ENCODE data around the gene IL17REL. TPM values are rescaled to one million over a fixed set of nuclear protein-coding genes. Genes with fewer than 3 reads are reported as not detected.

IL17REL gene
- not detected for total RNA-seq

DNA sequence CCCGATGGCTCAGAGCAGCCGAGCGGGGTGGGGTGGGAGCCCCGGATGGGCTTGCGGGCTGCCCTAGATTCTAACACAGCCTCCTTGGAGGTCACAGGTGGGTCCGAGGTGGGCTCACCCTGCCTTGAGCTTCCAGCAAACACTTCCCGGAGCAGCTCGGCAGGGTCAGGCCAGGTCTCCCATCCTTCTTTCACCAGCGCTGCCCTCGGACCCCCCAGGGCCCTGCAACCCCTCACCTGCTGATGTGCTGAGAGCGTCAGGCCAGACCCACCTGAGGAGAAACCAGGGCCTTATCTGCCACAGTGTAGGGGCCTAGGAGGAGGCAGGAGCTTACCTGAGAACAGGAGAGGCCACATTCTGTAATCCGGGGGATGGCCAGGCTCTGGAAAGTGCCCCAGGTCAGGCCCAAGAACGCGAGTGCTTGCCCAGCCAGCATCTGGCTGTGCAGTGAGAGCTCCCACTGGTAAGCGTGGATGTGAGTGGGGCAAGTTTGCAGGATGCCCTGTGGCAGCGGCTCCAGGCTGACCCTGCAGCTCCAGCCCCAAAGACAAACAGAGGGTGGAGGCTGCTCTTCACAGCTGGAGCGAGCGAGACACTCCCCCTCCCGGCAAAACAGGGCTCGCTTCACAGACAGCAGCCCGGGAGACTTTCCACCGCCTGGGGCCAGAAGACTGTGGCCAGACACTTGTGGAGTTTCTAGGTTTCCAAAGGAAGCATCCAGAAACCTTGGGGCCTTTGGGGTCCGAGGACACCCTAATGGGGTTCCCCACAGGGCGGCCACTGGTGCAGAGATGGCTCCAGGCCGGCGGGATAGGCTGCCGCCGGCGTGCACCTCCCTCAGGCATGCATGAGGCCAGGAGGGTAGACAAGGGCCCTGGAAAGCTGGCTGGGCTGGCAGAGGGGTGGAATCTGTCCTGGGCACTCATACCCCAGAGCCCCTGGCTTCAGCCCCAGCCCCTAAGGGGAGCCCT, at the start of gene IL17REL:
Gene IL17REL (minus strand): TSS at position 555 of the 971 bp plus-strand sequence. CDS start 119 bp downstream, at position 436.
- TF ChIP-seq, protein P1, sequence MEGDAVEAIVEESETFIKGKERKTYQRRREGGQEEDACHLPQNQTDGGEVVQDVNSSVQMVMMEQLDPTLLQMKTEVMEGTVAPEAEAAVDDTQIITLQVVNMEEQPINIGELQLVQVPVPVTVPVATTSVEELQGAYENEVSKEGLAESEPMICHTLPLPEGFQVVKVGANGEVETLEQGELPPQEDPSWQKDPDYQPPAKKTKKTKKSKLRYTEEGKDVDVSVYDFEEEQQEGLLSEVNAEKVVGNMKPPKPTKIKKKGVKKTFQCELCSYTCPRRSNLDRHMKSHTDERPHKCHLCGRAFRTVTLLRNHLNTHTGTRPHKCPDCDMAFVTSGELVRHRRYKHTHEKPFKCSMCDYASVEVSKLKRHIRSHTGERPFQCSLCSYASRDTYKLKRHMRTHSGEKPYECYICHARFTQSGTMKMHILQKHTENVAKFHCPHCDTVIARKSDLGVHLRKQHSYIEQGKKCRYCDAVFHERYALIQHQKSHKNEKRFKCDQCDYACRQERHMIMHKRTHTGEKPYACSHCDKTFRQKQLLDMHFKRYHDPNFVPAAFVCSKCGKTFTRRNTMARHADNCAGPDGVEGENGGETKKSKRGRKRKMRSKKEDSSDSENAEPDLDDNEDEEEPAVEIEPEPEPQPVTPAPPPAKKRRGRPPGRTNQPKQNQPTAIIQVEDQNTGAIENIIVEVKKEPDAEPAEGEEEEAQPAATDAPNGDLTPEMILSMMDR (IDR thresholded peaks at IDR 0.05): no peak
- no peak for TF ChIP-seq POLR2A (IDR thresholded peaks at IDR 0.05)
- intact Hi-C loops (cut with DNase I; ENCODE audit: low total_unique reads): no loop called here
- H3K4me3 ChIP-seq (ENCODE audit: low read depth, poor library complexity, severe bottlenecking): no peak within 1 kb of the TSS
- no peak for DNase-seq (ENCODE audit: low spot score in 2 of 2)
- 45 to 47% methylated on average over 17 to 29 of the region's 29 CpGs for WGBS, 2 donors

DNA sequence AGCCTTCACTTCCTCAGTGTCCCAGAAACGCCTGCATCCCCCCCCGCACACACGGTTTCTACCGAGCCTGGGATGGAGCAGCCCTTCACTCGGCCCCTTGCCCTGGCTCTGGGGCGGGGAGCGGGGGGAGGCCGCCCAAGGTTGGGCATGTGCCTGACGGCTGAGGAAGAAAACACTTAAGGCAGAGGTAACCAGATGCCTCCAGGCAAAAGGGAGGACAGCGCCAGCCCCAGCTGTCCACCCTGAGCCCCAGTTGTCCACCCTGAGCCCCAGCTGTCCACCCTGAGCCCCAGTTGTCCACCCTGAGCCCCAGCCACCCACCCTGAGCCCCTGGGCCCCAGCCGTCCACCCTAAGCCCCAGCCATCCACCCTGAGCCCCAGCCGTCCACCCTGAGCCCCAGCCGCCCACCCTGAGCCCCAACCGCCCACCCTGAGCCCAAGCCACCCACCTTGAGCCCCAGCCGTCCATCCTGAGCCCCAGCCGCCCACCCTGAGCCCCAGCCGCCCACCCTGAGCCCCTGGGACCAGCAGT, 49.3 kb upstream of the IL17REL start:
- intact Hi-C loops (cut with DNase I; ENCODE audit: low total_unique reads): no loop called here
- no peak for DNase-seq (ENCODE audit: low spot score in 2 of 2)
- H3K4me3 ChIP-seq (ENCODE audit: low read depth, poor library complexity, severe bottlenecking): no peak overlapping the region
- WGBS, 2 donors: 80 to 81% methylated on average over 17 of the region's 17 CpGs
- TF ChIP-seq POLR2A (IDR thresholded peaks at IDR 0.05): no peak
- TF ChIP-seq, protein P1 (IDR thresholded peaks at IDR 0.05): no peak

DNA sequence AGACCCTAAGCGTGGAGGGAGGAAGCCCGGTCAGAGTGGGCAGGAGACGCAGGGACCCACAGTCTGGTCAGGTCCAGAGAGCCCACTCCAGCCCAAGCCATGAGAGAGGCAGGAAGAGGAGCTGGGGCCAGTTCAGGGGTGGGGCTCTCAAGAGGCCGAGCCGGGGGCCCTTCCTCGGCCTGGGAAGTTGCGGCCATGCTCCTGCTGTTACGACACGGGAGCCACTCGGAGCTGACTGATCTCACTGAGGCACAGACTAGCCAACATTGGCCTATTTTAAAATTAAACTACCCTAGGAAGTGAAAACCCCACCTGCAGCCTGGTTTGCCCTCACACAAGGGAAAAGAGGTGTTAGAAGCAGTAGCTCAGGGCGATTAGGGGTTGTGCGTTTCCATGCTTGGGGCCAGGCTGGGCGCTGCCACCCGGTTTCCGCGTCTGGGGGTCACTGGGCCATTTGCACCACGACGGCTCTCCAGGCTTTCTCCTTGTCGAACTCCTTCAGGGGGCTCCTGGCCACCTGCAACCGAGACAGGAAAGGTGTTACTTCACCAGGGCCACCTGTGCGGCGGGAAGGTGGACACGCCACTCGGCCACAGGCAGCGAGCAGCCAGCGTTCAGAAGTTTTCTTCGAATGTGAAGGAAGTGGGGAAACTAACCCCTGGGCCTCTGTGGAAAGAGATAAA, 48.7 kb upstream of the IL17REL start:
- intact Hi-C loops (cut with DNase I; ENCODE audit: low total_unique reads): no loop called here

DNA sequence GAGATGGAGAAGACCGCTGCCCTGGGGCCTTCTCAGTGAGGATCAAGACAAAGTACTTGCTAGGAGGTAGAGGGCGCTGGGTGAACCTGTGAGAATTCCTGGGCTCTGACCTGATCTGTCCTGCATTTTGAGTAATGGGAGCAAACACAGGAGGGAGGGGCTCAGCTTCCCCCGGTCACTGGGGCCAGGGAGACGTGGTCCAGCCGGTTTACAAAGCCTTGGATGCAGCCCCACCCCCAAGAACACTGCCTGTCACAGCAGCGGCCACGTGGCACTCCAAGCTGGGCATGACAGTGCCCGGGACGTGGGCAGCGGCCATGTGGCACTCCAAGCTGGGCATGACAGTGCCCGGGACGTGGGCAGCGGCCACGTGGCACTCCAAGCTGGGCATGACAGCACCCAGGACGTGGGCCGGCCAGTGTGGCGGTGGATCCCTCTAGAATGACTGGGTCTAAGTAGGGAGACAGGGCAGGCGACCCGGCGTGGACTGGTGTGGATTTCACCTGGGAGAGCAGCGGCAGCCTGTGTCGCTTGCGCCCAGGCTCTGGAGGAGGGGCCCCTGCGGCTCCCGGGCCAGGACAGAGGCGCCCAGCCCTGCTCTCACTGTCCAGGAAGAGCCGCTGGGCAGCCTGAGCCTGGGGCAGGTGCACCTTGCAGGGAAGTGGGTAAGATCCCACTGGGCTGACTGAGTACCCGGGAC, 48.0 kb upstream of the IL17REL start:
- TF ChIP-seq, protein P1 (IDR thresholded peaks at IDR 0.05): no peak
- TF ChIP-seq POLR2A (IDR thresholded peaks at IDR 0.05): no peak
- H3K4me3 ChIP-seq (ENCODE audit: low read depth, poor library complexity, severe bottlenecking): no peak overlapping the region
- DNase-seq (ENCODE audit: low spot score in 2 of 2): no peak
- WGBS, 2 donors: 83 to 87% methylated on average over 8 to 28 of the region's 28 CpGs
- intact Hi-C loops (cut with DNase I; ENCODE audit: low total_unique reads): no loop called here

More for the DNA sequence above, 48.7 kb upstream of the IL17REL start:
- no peak overlapping the region for H3K4me3 ChIP-seq (ENCODE audit: low read depth, poor library complexity, severe bottlenecking)
- WGBS, 2 donors: 82 to 86% methylated on average over 25 to 27 of the region's 27 CpGs
- no peak for DNase-seq (ENCODE audit: low spot score in 2 of 2)
- TF ChIP-seq POLR2A (IDR thresholded peaks at IDR 0.05): no peak
- TF ChIP-seq, protein P1 (IDR thresholded peaks at IDR 0.05): no peak

DNA sequence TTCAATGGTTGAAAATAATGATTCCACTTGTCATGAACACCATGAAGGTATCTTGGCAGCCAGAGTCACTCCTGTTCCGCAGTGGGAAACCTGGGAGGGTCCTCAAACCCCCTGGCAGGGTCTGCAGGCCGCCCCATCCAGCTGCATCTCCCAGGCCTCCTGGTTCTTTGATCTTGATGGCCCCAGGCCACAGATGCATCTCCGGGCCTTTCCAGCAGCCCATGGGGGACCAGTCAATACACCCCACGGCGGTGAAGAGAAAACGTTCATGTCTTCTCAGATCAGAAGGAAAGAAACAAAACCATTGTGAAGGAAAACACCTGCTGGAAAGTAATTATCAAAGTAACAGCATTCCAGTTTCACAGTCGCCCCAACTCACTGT, 47.3 kb upstream of the IL17REL start:
- no peak for TF ChIP-seq POLR2A (IDR thresholded peaks at IDR 0.05)
- TF ChIP-seq, protein P1 (IDR thresholded peaks at IDR 0.05): no peak

More for the DNA sequence above, 47.3 kb upstream of the IL17REL start:
- DNase-seq (ENCODE audit: low spot score in 2 of 2): no peak
- intact Hi-C loops (cut with DNase I; ENCODE audit: low total_unique reads): no loop called here
- H3K4me3 ChIP-seq (ENCODE audit: low read depth, poor library complexity, severe bottlenecking): no peak overlapping the region
- WGBS, 2 donors: 69 to 76% methylated on average over 7 of the region's 7 CpGs

Measured in lower leg skin (tissue), 4 donors.